GM19035 (cell line): ENCODE results near the gene PCK2.

Experiments
- ATAC-seq: cut with Tn5 transposase; IDR thresholded peaks from one replicate; pipeline ENCODE4 v1.9.1; 2021; ENCODE audit not compliant: unreplicated experiment

PCK2 gene

DNA sequence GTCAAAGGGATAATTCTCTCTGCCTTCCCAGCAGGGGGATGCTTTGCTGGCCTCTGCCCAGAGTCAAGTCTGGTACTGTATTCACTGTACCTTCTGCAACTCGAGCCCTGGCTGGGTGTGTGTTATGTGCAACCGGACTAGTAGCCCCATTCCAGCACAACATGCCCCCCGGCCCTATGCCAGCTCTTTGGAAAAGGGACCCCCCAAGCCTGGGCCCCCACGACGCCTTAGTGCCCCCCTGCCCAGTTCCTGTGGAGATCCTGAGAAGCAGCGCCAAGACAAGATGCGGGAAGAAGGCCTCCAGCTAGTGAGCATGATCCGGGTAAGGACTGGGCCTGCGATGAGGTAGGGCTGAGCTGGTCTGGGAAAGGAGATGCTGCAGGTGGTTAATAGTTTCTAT, 56.5 kb downstream of the PCK2 start:
- ATAC-seq, result no peak

DNA sequence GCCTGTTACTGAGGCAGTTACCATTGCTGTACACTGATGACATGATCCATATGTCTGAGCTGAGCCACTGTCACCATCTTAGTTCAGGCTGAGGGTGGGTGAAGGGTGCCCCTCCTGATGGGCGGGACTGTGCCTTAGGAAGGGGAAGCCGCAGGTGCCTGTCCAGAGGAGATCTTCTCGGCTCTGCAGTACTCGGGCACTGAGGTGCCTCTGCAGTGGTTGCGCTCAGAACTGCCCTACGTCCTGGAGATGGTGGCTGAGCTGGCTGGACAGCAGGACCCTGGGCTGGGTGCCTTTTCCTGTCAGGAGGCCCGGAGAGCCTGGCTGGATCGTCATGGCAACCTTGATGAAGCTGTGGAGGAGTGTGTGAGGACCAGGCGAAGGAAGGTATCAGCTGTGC, 56.9 kb downstream of the PCK2 start:
- no peak for ATAC-seq

DNA sequence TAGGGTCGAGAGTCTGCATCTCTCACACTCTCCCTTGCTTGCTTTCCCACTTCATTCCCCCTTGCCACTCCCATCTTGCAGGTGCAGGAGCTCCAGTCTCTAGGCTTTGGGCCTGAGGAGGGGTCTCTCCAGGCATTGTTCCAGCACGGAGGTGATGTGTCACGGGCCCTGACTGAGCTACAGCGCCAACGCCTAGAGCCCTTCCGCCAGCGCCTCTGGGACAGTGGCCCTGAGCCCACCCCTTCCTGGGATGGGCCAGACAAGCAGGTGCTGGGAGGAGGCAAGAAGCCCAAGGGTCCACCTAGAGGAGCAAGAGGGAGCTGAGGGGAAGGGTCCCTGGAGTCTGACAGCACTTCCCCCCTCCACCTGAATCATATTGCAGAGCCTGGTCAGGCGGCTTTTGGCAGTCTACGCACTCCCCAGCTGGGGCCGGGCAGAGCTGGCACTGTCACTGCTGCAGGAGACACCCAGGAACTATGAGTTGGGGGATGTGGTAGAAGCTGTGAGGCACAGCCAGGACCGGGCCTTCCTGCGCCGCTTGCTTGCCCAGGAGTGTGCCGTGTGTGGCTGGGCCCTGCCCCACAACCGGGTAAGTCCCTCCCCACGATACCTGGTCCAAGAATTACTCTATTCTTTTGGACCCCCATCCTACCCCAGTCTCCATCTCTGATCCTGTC, 57.4 kb downstream of the PCK2 start:
- no peak for ATAC-seq
